Heart left ventricle (tissue), 13 donors: Measurements from ENCODE around the gene KHDRBS1.

Experiments
- CTCF ChIP-seq, 12 donors: fragments of 200-600 bp; sonication (generic) in 4 of 12; IDR thresholded peaks; one replicate each; pipeline versions ENCODE4 v1.5.0 to v1.8.0; 2018 to 2022; ENCODE audit warnings: antibody characterized with exemption in 12 of 12, mild to moderate bottlenecking in 5 of 12
- POLR2A ChIP-seq, 2 donors: fragments of 450-650 bp; IDR thresholded peaks; one replicate each; pipeline ENCODE4 v1.6.1; 2017; ENCODE audit warnings: antibody characterized with exemption in 2 of 2, mild to moderate bottlenecking in 2 of 2, moderate library complexity in 2 of 2
- donor health status: ischemic (EF 13 %, LVEDD 7.1; RV severe dilation, severe dysfunction).
- donor health status: DM: no; HTN: yes; CAD: no.
- donor health status: DM: no; HTN: no; CAD: no.
- donor health status: ischemic (EF 25% LVEDD 6.9; RV normal size, moderate dysfunction).
- donor health status: ischemic (EF 25% LVEDD 5.7; RV mildly dilated, moderate dysfunction).
- donor health status: ischemic (EF 35%, LVEDD 5.7; RV mildly dilated, moderate dysfunction).
- donor health status: nonischemic (EF 11% LVEDD 7.7; RV severe dilation, severe dysfunction).
- donor health status: DM: yes; HTN: yes; CAD: no.
- donor health status: PGD.
- donor health status: ischemic (EF 29% LVEDD 5.4; RV normal size, mild dysfunction).
- donor health status: nonischemic (EF 23%, LVEDD 6.1; RV moderate dilation, normal function).

GRCh38 chr1:31981456-31981839 is 32.2 kb upstream of the KHDRBS1 start:
- TF ChIP-seq POLR2A (IDR thresholded peaks at IDR 0.05) (no peak), CTCF (IDR thresholded peaks at IDR 0.05) (no peak)
